Left lung (tissue), 10 donors: Measurements from ENCODE around the gene SFTPB. TPM values are rescaled to one million over a fixed set of nuclear protein-coding genes. Genes with fewer than 3 reads are reported as not detected.
A peak's percentile ranks its signal among the peaks of the same experiment; 100 is the strongest.
"Not testable (repeated sequence)": the region's sequence is repeated elsewhere in the genome, so short reads cannot be mapped to it uniquely, and the experiment has no call there.

ENCODE experiments used
- ATAC-seq: fragments of 200-7000 bp; cut with Tn5 transposase; one replicate; pipeline ENCODE4 v1.9.1; 2020; ENCODE audit warnings: moderate library complexity
- DNase-seq, 4 donors: peaks; one replicate each; pipeline ENCODE4 v3.0.0-alpha.2; 2013 to 2020
- H3K27ac ChIP-seq, 2 donors: fragments of 200-600 bp; sonication (generic) in 1 of 2; one replicate each; pipeline versions ENCODE4 v1.5.0 to v1.8.0; 2020 to 2021
- H3K27me3 ChIP-seq, 2 donors: fragments of 200-600 bp; sonication (generic) in 1 of 2; one replicate each; pipeline versions ENCODE4 v1.5.0 to v1.8.0; 2020 to 2021
- H3K36me3 ChIP-seq, 2 donors: fragments of 200-600 bp; sonication (generic) in 1 of 2; one replicate each; pipeline versions ENCODE4 v1.5.0 to v1.8.0; 2020 to 2021
- H3K4me1 ChIP-seq, 2 donors: fragments of 200-600 bp; one replicate each; pipeline ENCODE4 v1.8.0; 2021
- H3K4me3 ChIP-seq, 2 donors: fragments of 200-600 bp; sonication (generic) in 1 of 2; one replicate each; pipeline versions ENCODE4 v1.5.0 to v1.8.0; 2020 to 2021; ENCODE audit warnings: mild to moderate bottlenecking in 1 of 2
- H3K9me3 ChIP-seq, 2 donors: fragments of 200-600 bp; sonication (generic) in 1 of 2; one replicate each; pipeline versions ENCODE4 v1.5.0 to v1.8.0; 2020 to 2021
- intact Hi-C, 2 donors: fragments of 100-400 bp; cut with DNase I; formaldehyde crosslinking; loops; one replicate each; pipeline versions ENCODE4 v1.11.2 to v1.14.2; 2022
- polyA plus RNA-seq, 6 donors: library from polyadenylated mRNA; unstranded; fragments of 120-200 nt; gene quantifications; one replicate each; pipeline ENCODE4 v1.2.1, GENCODE V29; 2013; ENCODE audit not compliant: insufficient read length in 6 of 6
- total RNA-seq, 2 donors: library from RNA; stranded (reverse); fragmentation: NEBNext Ultra II Directional; extraction: Animal tissue kit (Norgen Biotek cat#: 25700); gene quantifications; one replicate each; pipeline ENCODE4 v1.2.1, GENCODE V29; 2021
- TF ChIP-seq, protein P1 (sequence below), 2 donors: fragments of 200-600 bp; sonication (generic) in 1 of 2; IDR thresholded peaks; one replicate each; pipeline versions ENCODE4 v1.5.0 to v1.8.0; 2021; ENCODE audit warnings: antibody characterized with exemption in 2 of 2
- donor health status: DM: no; HTN: yes; CAD: no.
- donor health status: DM: no; HTN: no; CAD: no.

The SFTPB gene
- total and polyA plus RNA-seq, 8 donors, result 183 to 18,328 (median 525) TPM

DNA sequence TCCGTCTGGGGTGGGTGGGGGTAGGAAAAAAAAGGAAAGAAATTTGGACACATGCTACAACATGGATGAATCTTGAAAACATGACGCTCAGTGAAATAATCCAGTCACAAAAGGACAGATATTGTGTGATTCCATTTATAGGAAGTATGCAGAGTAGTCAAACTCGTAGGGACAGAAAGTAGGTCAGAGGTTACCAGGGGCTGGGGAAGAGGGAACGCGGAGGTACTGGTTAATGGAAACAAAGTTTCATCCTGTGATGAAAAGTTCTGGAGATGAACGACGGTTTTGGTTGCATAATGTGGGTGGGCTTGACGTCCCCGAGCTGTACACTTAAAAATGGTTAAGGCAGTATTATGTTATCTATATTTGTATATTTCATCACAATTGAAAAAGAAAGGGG is 4.5 kb upstream of the SFTPB start:
- intact Hi-C loops, result no loop called here
- TF ChIP-seq, protein P1, sequence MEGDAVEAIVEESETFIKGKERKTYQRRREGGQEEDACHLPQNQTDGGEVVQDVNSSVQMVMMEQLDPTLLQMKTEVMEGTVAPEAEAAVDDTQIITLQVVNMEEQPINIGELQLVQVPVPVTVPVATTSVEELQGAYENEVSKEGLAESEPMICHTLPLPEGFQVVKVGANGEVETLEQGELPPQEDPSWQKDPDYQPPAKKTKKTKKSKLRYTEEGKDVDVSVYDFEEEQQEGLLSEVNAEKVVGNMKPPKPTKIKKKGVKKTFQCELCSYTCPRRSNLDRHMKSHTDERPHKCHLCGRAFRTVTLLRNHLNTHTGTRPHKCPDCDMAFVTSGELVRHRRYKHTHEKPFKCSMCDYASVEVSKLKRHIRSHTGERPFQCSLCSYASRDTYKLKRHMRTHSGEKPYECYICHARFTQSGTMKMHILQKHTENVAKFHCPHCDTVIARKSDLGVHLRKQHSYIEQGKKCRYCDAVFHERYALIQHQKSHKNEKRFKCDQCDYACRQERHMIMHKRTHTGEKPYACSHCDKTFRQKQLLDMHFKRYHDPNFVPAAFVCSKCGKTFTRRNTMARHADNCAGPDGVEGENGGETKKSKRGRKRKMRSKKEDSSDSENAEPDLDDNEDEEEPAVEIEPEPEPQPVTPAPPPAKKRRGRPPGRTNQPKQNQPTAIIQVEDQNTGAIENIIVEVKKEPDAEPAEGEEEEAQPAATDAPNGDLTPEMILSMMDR (IDR thresholded peaks at IDR 0.05), result no peak
- Histone ChIP-seq H3K9me3 (no peaks in the 10 kb centered on the region), H3K27ac (peak overlapping the region in 1 of 2 donors; percentile 66), H3K36me3 (no peaks in the 10 kb centered on the region), H3K4me3 (no peak overlapping the region), H3K4me1 (peaks cover 7 to 80% of the 10 kb centered on the region in 2 donors), H3K27me3 (no peaks in the 10 kb centered on the region)
- ATAC-seq (no peak), DNase-seq (peak in 1 of 4 donors; percentile 14)

DNA sequence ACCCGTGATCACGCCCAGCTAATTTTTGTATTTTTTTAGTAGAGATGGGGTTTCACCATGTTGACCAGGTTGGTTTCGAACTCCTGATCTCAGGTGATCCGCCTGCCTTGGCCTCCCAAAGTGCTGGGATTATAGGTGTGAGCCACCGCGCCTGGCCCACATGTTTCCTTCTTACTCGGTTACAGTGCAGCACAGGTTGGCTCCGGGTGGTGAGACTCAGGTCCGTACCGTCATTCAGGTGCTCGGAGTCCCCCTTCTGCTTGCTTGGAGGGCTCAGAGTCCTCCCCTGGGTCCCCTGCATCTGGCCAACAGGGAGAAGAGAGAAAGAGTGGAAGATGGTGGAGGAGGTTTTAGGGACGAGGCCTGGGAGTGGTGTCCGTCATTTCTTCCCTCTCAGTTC is 2.4 kb upstream of the SFTPB start:
- H3K4me3 ChIP-seq, H3K27me3 ChIP-seq, H3K27ac ChIP-seq, H3K36me3 ChIP-seq, ATAC-seq, DNase-seq, intact Hi-C loops, H3K9me3 ChIP-seq: not testable (repeated sequence)
- H3K4me1 ChIP-seq, result peaks cover 0 to 69% of the 10 kb centered on the region in 2 donors

DNA sequence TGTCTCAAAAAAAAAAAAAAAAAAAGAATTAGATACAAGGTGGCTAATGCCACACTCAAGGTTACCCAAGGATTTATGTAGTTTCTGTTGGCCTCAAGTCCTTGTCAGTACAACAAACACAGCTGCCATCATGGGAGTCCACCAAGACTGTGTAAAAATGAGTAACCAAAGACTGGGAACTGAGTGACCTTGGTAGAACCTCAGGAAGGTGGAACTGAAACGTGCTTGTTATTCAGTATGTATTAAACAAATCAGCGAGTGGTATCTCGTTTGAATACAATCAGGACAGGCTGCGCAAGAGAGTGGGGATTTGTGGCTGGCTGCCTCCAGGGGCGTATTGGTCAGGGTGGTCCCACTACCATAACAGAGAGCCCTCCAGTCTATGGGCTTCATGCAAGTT is 1.6 kb upstream of the SFTPB start:
- TF ChIP-seq, protein P1 (IDR thresholded peaks at IDR 0.05), result no peak
- Histone ChIP-seq H3K9me3 (no peaks in the 10 kb centered on the region), H3K36me3 (no peaks in the 10 kb centered on the region), H3K27me3 (no peaks in the 10 kb centered on the region), H3K4me1 (peaks cover 0 to 60% of the 10 kb centered on the region in 2 donors), H3K27ac (peak overlapping the region; percentile 23 to 61), H3K4me3 (no peak overlapping the region)
- intact Hi-C loops, result loop anchor here in 1 of 2 donors (5.0 kb wide), 1 partner anchor 43 kb away; no protein-coding TSS in a partner anchor
- DNase-seq (no peak), ATAC-seq (no peak)

DNA sequence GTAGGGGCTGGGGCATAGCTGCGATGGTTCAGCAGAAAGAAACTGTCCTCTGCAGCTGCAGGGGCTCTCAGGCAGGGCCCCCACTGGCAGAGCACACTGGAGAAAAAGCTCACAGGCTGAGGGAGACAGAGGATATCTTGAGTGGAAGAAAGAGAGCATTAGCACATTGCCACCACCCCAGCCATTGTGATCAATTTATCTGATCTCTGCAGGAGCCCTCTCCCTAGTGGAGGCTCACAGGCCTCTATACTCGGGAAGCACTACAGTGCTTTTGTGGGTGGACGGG is 801 bp upstream of the SFTPB start:
- H3K9me3 ChIP-seq, result no peaks in the 10 kb centered on the region
- DNase-seq (no peak), ATAC-seq (no peak)
- intact Hi-C loops, result loop anchor here in 1 of 2 donors (5.0 kb wide), 1 partner anchor 44 kb away; no protein-coding TSS in a partner anchor
- peaks cover 0 to 54% of the 10 kb centered on the region in 2 donors for H3K4me1 ChIP-seq
- H3K4me3 ChIP-seq, result no peak overlapping the region
- no peaks in the 10 kb centered on the region for H3K36me3 ChIP-seq
- peak overlapping the region; percentile 61 to 62 for H3K27ac ChIP-seq
- H3K27me3 ChIP-seq, result no peaks in the 10 kb centered on the region
- TF ChIP-seq, protein P1 (IDR thresholded peaks at IDR 0.05), result no peak

DNA sequence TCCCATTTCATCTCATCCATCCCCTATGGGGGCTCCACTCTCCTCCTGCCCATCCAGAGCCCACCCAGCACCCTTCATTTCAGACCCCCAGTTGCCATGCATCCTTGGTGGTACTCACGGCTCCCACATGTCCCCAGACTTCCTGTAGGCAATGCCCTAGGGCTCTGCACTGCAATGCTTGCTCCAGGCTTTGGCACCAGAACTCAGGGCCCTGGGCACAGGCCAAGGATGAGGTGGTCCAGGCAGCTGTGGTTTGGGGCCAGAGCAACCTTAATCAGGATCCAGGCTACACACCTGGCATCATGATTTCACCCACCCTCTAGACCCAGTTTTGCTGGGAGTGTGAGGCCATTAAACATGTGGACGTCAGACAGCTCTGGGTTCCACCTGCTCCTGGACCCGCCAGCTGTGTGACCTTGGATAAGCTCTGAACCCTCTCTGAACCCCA is 414 bp downstream of the SFTPB start:
- Histone ChIP-seq H3K27me3 (no peaks in the 10 kb centered on the region), H3K9me3 (no peaks in the 10 kb centered on the region), H3K4me3 (peak overlapping the region; percentile 35 to 36), H3K4me1 (peaks cover 3 to 51% of the 10 kb centered on the region in 2 donors), H3K27ac (peak overlapping the region; percentile 79 to 94), H3K36me3 (no peaks in the 10 kb centered on the region)
- intact Hi-C loops, result loop anchor here in 1 of 2 donors (5.0 kb wide), 1 partner anchor 45 kb away; no protein-coding TSS in a partner anchor
- ATAC-seq (no peak), DNase-seq (no peak)
- TF ChIP-seq, protein P1 (IDR thresholded peaks at IDR 0.05), result no peak
